B cell (primary cell): ENCODE measurements around the gene FBXL16.

Experiments
- CTCF ChIP-seq: fragments of 200-600 bp; IDR thresholded peaks from one replicate; pipeline ENCODE4 v1.8.0; 2022; ENCODE audit warnings: antibody characterized with exemption, mild to moderate bottlenecking
- EZH2 ChIP-seq: IDR thresholded peaks from 2 replicates; pipeline ENCODE4 v1.6.1; 2012; ENCODE audit warnings: borderline replicate concordance, low read depth, mild to moderate bottlenecking, moderate library complexity, low read length; ENCODE audit not compliant: insufficient read depth, poor library complexity, severe bottlenecking

GRCh38 chr16:677316-678190 is 28.0 kb downstream of the FBXL16 start:
- no peak for TF ChIP-seq CTCF
- no peak for TF ChIP-seq EZH2
